ENCODE results near the gene EPHX1.
"Not testable (repeated sequence)": the region's sequence is repeated elsewhere in the genome, so short reads cannot be mapped to it uniquely, and the experiment has no call there.

EPHX1 gene

GRCh38 chr1:225825607-225826007 lies 15.7 kb downstream of the EPHX1 start:
- no peak for TF ChIP-seq CTCF (conservative IDR thresholded peaks at IDR 0.05; ENCODE audit: control insufficient read depth, insufficient read depth, low read depth, low read length)
- H3K4me3 ChIP-seq (ENCODE audit: control insufficient read depth, low read depth, low read length): no peak overlapping the region
- DNase-seq (ENCODE audit: low read depth): no peak

GRCh38 chr1:225827076-225827475 lies 17.2 kb downstream of the EPHX1 start:
- DNase-seq (ENCODE audit: low read depth): no peak
- TF ChIP-seq CTCF (conservative IDR thresholded peaks at IDR 0.05; ENCODE audit: control insufficient read depth, insufficient read depth, low read depth, low read length): no peak
- no peak overlapping the region for H3K4me3 ChIP-seq (ENCODE audit: control insufficient read depth, low read depth, low read length)

DNA sequence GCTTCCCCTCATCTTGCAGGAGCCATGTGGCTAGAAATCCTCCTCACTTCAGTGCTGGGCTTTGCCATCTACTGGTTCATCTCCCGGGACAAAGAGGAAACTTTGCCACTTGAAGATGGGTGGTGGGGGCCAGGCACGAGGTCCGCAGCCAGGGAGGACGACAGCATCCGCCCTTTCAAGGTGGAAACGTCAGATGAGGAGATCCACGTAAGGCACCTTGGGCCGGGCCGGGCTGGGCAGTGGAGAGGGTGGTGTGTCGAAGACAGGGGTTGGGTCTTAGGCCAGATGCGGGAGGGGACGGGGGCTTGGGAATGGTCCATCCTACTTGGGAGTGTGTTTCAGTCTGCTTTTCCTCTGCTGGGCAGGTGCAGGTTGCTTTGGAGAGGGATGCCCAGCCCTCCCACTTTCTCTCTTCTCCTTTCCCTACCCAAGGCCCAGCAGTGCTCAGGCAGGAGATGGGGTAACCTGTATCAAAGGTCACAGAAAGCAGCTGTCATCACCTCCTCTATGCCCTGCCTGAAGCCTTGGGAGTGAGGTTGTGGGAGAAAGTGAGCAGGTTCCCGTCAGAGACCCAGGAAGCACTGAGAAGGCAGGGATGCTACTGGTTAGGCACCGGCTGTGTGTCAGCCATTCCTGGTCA lies 18.9 kb downstream of the EPHX1 start:
- no peak for TF ChIP-seq CTCF (conservative IDR thresholded peaks at IDR 0.05; ENCODE audit: control insufficient read depth, insufficient read depth, low read depth, low read length)
- DNase-seq (ENCODE audit: low read depth): no peak

DNA sequence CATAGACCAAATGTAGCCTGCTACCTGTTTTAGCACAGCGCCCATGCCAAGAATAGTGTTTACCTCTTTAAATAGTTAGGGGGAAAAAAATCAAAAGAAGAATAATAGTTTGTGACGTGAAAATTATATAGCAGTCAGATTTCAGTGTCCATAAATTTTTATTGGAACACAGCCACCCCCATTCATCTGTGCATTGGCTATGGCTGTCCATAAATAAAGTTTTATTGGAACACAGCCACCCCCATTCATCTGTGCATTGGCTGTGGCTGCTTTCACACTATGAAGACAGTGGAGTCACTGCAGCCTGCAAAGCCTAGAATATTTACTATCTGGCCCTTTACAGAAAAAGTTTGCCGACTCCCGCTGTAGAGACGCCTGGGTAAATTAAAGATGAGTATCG lies 20.9 kb downstream of the EPHX1 start:
- H3K4me3 ChIP-seq (ENCODE audit: control insufficient read depth, low read depth, low read length): no peak overlapping the region
- no peak for TF ChIP-seq CTCF (conservative IDR thresholded peaks at IDR 0.05; ENCODE audit: control insufficient read depth, insufficient read depth, low read depth, low read length)
- DNase-seq (ENCODE audit: low read depth): no peak

More for the DNA sequence above, 18.9 kb downstream of the EPHX1 start:
- no peak overlapping the region for H3K4me3 ChIP-seq (ENCODE audit: control insufficient read depth, low read depth, low read length)

- TF ChIP-seq CTCF (conservative IDR thresholded peaks at IDR 0.05; ENCODE audit: control insufficient read depth, insufficient read depth, low read depth, low read length): no peak
- peak; percentile 90 for DNase-seq (ENCODE audit: low read depth)
- H3K4me3 ChIP-seq (ENCODE audit: control insufficient read depth, low read depth, low read length): no peak overlapping the region
These were observed 24.7 kb downstream of the EPHX1 start for GRCh38 chr1:225834417-225835329.

DNA sequence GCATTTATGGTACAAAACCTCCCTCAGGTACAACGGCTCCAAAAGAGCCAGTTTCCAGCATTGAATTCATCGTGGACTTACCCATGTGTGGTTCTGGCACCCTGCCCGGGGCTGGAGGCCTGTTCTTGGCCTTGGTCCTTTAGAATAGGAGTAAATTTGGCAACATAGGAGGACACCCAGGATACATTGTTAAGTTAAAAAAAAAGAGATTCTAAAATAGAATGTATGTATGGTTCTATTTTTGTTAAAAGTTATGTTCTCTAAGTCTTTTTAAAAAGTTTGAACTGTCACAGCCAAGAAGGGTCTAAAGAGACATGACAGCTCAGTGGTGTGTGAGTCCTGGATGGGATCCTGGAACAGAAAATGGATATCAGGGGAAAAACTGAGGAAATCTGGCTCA lies 25.9 kb downstream of the EPHX1 start:
- peak; percentile 64 for DNase-seq (ENCODE audit: low read depth)
- no peak for TF ChIP-seq CTCF (conservative IDR thresholded peaks at IDR 0.05; ENCODE audit: control insufficient read depth, insufficient read depth, low read depth, low read length)
- H3K4me3 ChIP-seq (ENCODE audit: control insufficient read depth, low read depth, low read length): no peak overlapping the region

DNA sequence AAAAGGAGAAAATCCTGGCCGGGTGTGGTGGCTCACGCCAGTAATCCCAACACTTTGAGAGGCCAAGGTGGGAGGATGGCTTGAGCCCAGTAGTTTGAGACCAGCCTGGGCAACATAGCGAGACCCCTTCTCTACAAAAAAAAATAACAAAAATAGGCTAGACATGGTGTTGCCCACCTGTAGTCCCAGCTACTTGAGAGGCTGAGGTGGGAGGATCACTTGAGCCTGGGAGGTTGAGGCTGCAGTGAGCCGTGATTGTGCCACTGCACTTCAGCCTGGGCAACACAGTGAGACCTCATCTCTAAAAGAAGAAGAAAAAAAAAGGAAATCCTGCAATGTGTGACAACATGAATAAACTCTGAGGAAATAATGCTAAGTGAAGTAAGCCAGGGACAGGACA lies 26.4 kb downstream of the EPHX1 start:
- not testable (repeated sequence) for DNase-seq (ENCODE audit: low read depth); H3K4me3 ChIP-seq (ENCODE audit: control insufficient read depth, low read depth, low read length)

Data from fibroblast of mammary gland (primary cell).